HG03108 (cell line): Measurements from ENCODE around the gene DNAJA3.

Experiments used
- ATAC-seq: cut with Tn5 transposase; IDR thresholded peaks from one replicate; pipeline ENCODE4 v1.9.1; 2021; ENCODE audit warnings: moderate library complexity; ENCODE audit not compliant: unreplicated experiment

DNAJA3 gene

DNA sequence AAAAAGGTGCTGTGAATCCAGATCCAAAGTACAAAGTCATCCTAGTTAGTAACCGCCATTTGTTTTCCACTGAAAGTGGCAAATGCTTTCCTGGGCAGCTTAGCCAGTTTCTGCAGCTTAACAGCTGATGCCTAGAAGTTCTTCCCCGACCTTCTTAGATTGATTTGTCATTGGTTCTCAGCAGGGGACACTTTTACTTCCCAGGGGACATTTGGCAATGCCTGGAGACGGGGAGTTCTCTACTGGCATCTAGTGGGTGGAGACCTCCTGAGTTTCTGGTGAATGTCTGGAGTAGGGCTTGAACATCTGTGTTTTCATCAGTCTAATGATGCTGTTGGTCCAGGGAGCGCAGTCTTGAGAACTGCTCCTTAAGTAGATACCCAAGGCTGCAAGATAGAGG is 7.6 kb downstream of the DNAJA3 start:
- no peak for ATAC-seq

DNA sequence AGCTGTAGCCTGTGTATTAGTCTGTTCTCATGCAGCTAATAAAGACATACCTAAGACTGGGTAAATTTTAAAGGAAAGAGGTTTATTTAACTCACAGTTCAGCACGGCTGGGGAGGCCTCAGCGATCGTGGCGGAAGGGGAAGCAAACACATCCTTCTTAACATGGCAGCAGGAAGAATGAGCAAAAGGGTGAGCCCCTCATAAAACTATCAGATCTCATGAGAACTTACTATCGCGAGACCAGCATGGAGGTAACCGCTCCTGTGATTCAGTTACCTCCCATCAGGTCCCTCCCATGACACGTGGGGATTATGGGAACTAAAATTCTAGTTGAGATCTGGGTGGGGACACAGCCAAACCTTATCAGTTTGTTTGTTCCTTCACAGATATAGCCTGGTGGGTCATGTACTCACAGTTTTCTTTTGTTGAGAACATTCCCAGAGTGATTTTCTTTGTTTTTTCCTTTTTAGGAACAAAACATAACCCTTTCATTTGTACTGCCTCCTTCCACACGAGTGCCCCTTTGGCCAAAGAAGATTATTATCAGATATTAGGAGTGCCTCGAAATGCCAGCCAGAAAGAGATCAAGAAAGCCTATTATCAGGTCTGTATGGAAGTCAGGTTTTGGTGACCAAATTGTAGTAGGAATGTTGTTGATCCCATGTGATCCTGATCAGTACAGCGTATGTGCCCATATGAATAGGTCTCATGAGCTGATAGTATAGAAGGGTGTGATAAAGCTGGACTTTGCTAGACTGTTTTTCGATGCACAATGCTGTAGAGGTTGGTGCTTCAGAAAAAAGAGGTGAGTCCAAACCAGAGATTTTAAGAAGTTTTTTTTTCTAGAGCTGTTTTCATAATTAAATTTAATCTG is 8.5 kb downstream of the DNAJA3 start:
- ATAC-seq = no peak

DNA sequence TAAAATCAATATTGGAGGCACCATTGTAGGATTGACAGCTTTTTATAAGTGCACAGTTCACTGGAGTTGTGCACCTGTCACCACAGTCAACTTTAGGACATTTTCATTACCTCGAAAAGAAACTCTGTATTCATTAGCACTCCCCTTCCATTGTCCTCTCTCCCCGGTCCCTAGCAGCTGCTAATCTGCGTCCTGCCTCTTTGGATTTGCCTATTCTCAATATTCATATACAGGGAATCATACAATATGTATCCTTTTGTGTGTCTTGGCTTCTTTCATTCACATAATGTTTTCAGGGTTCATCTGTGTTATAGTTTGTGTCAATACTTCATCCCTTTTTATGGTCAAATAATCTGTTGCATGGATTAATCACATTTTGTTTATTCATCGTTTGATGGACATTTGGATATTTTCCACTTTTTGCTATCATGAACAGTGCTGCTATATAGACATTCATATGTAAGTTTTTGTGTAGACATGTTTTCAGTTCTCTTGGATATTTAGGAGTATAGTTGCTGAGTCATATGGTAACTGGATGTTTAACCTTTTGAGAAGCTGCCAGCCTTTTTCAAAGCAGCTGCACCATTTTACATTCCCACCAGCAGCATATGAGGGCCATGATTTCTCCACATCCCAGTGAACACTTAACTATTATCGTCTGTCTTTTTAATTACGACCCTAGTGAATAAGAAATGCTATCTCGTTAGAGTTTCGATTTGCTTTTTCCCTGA is 9.8 kb downstream of the DNAJA3 start:
- no peak for ATAC-seq

DNA sequence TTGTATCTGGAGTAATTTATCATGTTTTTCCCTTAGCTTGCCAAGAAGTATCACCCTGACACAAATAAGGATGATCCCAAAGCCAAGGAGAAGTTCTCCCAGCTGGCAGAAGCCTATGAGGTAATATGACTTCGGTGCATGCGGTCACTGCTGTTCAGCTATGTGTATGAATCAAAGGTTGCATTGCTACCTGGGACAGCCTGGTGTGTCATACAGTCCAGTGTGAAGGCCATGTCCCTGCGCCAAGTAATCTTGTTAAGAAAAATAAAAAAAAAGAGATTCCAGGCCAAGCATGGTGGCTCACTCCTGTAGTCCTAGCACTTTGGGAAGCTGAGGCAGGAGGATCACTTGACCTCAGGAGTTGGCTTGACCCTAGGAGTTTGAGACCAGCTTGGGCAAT is 11.7 kb downstream of the DNAJA3 start:
- ATAC-seq = no peak

DNA sequence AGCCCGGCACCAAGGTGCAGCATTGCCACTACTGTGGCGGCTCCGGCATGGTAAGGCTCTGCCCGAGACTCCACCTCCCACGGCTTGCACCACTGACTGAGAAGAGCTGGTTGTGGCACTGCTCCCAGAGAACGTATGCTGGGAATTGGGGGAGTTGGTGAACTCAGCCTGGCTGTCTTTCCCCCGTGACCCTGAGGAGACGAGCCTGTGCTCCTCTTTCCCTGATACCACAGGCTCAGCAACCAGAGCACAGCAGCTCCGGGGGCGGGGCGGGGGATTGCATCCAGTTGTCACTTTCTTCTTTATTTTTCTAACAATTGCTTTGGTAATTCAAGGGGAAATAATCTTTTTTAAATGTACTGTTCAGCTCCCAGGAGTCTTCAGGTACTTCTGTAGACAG is 16.7 kb downstream of the DNAJA3 start:
- no peak for ATAC-seq

DNA sequence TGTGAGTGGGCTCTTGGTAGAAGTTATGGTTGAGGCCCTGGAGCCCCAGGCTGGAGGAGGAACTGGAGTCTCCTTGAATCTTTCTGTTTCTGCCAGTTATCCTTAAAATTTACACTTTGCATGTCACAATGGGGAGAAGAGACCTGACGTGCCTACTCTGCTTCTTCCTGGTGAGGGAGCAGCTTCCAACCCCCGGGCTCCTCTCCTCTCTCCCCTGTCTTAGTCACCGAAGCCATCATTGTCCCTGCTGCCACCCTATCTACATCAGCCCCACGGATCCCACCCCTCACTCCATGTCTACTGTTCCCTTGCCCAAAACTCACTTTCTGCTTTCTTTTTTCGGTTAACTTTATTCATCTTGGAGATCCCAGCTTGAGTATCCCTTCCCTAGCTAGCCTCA is 17.6 kb downstream of the DNAJA3 start:
- no peak for ATAC-seq

DNA sequence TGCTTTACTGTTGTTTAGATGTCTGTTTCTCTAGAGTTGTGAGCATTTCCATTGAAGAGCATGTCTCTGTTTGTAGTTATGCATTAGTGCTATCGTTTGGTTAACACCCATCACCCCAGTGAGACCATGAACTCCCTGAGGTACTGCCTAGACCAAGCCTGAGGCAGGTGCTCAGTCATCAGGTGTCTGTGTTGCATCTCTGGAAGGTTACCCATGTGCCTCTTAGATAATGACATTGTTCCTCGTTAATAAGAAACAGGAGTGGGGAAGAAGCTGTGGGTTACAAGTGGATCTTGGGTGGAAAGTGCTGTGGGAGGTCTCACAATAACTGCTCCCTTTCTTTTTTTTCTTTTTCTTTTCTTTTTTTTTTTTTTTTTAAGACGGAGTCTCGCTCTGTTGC is 18.3 kb downstream of the DNAJA3 start:
- no peak for ATAC-seq

DNA sequence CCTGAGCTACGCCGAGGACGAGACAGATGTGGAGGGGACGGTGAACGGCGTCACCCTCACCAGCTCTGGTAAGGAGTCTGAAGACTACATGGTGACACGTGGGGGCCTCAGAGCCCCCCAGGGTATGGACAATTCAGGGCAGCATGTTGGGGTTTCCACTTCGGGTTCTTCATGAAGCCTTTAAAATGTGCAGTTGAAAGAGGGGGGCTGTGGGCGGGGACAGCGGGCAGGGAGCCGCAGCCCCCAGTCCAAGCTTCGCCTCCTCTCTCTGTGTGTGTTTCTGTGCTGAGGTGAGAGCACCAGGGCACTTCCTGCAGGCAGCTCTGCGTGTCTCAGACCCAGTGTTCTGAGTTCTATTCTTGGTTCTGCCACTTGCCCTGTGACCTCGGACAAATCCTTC is 24.8 kb downstream of the DNAJA3 start:
- no peak for ATAC-seq

DNA sequence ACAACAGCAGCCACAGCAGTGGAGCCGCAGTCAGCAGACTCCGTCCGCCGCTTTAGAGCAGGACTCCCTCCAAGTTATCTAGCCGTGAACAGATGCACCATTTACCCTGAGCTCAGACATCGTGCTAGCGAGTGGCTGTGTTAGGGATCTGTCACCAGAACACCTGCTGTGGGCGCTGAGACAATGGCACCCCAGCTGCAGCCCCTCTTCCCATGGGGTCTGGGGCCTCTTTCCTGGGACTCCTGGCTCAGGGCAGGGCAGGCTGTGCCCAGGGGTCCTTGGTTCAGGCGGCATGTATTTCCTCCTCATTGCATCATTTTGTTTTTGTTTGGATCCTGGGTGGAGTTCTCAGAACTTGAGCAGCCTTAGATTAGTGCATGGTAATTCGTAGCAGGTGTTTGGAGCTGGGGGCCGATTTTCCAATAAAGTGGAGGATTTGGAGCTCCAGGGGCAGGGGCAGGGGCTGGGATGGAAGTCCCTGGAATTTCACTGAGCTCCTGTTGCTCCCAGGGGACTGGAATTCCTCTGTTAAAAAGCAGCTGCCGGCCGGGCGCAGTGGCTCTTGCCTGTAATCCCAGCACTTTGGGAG is 25.4 kb downstream of the DNAJA3 start:
- no peak for ATAC-seq

DNA sequence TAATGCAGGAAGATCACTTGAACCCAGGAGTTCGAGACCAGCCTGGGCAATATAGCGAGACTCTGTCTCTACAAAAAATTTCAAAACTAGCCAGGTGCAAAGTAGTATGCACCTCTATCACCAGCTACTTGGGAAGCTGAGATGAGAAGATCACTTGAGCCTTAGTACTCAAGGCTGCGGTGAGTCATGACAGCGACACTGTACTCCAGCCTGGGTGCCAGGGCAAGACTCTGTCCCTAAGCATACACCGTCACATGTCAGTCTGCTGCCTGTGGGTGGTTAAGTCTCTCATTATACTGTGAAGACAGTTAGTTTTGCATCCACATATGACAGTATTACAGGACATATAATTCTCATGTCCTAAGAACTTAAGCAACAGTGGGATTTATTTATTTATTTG is 27.0 kb downstream of the DNAJA3 start:
- ATAC-seq = no peak

DNA sequence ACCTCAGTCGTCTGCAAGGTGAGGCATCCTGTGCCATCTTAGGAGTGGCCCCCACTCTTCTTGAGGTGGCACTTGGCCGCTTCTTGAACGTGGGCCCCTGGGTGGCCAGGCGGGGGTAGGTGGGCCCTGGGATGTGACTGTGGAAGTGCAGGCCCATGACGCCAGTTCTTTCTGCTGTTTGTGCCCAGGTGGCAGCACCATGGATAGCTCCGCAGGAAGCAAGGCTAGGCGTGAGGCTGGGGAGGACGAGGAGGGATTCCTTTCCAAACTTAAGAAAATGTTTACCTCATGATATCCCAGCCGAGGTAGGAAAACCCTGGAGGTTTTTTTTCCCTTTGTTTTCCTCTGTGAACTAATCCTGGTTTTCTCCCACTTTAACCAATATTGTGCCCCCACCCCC is 29.0 kb downstream of the DNAJA3 start:
- ATAC-seq = no peak

DNA sequence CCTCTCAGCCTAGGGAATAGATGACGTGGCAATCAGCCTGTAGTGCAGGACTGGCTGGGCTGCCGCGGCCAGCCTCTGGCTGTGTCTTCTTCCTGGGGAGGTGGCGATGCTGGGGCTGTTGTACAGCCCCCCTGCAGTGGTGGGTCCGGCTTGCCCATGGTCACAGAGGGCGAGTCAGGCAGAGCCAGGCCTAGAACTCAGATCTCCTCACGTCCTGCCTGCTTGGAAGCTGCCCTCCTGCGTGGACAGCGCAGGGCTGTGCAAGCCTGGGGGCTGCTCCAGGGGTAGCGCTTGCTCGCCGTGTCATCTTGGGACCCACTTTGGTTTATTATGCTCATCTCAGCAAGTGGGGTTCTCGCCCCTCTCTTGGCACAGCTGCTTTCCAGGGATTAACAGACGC is 29.4 kb downstream of the DNAJA3 start:
- ATAC-seq = no peak

DNA sequence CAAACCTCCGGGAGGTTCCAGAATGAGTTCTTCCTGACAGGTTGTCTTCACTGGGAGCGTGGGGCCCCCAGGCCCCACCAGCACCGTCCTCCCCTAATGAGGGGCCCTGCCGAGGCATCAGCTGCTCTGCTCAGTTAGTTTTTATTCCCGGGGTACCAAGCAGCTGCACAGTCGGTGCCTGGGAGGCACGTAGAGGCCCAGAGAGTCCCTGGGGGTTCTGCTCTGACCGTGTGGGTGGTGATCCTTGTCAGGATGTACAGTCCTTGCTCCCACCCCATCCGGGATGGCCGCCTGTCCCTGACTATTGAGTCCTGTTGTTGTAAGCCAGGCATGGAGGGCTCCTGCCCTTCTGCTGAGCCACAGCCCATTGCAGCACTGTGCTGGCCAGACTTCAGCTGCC is 30.3 kb downstream of the DNAJA3 start:
- no peak for ATAC-seq

DNA sequence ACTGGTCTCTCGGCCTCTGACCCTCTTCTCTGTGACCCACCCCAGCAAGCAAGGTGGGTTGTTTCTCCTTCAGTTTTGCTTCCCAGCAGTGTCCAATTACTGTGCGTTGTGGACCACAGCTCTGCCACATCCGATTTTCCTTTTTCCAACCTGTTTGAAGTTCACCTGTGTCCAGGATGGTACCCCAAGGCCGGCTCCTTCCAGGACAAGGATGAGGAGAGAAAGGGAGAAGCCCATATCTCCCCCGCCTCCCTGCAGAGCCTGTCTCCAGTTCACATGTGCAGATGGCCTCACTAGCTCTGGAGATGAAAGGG is 35.2 kb downstream of the DNAJA3 start:
- ATAC-seq = no peak

DNA sequence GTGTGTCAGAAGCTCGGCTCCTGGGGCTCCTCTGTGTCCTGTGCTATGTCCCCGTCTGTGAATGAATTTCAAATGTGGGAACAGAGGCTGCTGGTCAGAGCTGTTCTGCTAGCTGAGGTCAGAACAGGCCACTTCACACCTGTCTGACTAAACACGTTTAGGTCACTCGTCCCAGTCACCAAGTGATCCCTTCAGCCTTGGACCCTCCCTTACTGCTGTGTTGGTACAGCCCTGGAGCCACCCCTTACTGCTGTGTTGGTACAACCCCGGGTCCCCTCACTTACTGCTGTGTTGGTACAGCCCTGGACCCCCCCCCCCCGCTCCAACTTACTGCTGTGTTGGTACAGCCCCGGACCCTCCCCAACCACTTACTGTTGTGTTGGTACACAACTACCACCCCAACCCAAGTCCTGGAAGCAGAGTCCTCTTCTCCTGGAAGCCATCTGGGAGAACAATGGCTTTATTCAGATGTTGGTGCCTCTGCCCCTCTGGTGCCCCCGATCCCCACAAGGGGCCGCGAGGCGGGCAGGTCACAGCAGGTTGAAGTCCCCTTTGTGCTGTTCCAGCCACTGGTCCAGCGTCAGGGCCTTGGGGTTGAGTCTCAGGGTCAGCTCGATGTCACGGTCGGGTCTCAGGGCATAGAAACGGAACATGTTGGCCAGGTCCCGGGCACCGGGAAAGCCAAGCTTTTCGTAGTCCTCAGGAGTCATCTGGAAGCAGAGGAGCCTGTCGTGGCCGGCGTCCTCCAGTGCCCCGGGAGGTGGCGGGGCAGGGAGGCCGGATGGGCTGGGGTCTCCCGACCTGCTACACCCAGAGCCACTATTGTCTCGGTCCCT is 35.8 kb downstream of the DNAJA3 start:
- ATAC-seq = no peak

DNA sequence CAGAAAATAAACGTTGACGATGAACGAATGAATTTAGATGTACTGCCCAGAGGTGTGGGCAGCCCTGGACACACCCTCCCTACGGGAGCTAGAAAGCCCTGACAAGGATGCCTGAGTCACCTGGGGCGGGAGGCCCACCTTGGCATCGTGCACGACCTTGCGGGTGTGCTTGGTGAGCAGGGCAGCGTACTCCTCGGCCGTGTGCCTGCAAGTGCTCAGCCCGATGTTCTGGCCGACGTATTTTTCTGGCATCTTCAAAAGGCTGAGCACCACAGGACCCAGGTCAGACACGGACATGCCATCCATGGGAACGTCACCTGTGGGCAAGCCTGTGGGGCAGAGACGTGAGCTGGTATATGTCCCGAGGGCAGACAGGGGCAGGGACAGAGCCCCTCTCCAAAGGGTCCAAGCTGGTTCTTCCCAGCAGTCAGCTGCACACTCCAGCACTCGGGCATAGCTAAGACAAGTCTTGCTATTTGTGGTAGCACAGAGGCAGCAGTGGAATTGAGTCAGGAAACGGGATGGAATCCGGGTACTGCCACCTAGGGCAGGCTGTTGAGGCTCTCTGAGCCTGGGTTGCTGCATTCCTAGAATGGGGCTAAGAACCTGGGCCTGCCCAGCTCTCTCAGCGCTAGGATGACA is 38.0 kb downstream of the DNAJA3 start:
- ATAC-seq = no peak

DNA sequence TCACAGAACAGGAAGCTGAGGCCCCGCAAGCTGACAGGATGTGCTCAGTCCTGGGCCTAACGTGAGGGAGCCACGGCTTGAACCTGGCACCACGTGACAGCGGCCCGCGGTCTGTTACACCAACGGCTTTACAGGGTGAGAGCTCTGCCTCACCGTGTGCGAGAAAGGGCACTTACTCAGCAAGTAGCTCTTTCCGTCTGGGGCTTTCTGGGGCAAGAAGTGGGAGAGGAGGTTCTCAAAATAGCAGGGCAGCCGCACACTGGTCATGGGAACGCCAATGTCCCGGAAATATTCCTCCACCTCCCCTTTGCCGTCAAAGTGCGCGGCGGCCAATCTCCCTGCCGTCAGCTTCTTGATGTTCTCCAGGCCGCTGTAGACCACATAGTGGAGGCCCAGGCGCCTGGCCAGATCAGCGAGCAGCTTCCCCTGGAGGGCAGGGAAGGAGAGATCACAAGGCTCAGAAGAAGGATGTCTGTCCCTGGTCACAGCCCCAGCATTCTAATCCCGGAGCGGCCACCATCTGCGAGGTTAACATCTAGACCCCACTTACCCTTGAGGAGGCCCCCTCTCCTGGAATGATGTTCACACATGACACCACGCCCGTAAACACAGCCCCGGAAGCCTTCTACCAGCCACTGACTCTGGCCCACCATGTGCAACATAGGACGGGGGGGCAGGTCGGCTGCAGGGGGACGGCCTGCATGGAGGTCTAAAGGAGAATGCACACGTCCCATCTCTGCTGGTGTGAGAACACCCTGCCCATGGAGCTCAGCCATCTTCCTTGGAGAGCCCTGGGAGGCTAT is 40.5 kb downstream of the DNAJA3 start:
- no peak for ATAC-seq

DNA sequence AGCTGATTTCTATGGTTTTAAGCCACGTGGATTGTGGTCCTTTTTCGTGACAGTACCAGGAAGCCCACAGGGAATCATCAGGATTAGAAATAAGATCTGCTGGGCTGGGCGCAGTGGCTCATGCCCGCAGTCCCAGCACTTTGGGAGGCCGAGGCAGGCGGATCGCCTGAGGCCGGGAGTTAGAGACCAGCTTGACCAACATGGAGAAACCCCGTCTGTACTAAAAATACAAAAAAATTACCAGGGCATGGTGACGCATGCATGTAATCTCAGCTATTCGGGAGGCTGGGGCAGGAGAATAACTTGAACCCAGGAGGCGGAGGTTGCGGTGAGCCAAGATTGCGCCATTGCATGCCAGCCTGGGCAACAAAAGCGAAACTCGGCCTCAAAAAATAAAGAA is 42.2 kb downstream of the DNAJA3 start:
- no peak for ATAC-seq

DNA sequence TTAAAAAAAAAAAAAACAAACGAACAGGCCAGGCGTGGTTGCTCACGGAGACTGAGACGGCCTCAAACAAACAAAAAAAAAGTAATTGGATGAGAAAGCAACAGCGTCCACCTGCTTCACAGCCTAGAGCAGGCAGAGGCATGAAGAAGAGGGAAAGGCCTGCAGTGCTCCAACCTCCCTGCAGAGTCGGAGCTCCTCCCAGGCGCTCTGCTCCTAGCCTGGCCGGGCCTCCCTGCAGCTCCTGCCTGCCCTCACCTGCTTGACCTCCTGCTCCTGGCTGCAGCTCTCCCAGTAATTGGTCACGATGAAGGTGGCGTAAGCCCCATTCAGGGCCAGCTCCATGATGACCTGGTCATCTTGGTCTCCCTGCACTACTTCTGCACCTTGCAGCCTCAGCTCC is 43.3 kb downstream of the DNAJA3 start:
- no peak for ATAC-seq

DNA sequence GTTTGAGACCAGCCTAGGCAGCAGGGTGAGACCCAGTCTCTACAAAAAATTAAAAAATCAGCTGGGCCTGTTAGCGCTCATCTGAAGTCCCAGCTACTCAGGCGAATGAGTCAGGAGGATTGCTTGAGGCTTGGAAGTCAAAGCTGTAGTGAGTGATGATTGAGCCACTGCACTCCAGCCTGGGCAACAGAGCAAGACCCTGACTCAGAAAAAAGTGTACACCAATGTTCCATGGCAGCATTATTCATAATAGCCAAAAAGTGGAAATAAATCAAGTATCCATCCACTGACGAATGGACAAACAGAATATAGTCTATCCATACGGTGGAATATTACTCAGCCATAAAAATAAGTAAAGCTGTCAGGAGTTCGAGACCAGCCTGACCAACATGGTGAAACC is 46.2 kb downstream of the DNAJA3 start:
- ATAC-seq = no peak
